GM21786 (cell line): Measurements from ENCODE around the gene VWA8.
"Not testable (repeated sequence)": the region's sequence is repeated elsewhere in the genome, so short reads cannot be mapped to it uniquely, and the experiment has no call there.

Experiments used
- ATAC-seq: cut with Tn5 transposase; IDR thresholded peaks from one replicate; pipeline ENCODE4 v1.9.1; 2021; ENCODE audit not compliant: unreplicated experiment

The VWA8 gene

DNA sequence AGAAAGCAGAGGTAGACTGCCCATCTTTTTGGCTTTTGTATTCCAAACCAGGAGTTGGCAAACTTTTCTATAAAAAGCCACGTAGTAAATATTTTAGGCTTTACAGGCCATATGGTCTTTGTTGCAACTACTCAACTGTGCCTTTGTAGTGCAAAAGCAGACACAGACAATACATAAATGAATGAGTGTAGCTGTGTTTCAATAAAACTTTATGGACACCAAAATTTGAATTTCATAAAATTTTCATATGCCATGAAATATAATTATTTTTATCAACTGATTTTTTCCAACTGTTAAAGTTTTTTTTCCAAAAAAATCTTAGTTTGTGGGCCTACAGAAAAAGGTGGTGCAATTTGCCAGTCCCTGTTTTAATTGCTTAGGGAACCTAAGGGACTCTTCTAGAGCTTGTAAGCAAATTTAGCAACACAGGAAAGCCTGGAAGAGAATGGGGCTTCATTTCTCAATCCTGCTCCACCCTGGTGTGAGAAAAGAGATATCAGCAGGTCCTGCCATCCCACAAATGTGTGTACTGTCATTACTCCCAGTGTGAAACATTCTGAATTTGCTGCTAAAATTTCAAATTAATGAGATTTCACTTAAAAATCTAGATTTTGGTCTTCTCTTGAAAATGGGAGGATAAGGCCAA is 309.4 kb downstream of the VWA8 start:
- no peak for ATAC-seq

DNA sequence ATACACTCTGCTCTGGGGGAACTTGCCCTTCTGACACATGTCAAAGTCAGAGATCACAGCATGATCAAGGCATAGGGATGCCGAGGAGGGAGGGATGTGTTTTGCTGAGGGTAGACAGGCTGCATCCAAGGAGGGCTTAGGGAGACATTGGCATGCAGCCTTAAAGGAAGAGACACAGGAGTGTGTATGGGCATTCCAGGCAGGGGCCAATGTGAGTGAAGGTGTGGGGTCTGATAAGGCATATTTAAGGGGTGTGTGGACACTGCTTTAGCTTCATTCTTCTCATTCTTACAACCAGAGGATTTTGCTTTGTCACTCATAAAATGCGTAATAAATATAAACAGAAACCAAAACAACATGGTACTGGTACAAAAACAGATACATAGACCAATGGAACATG is 310.2 kb downstream of the VWA8 start:
- no peak for ATAC-seq

DNA sequence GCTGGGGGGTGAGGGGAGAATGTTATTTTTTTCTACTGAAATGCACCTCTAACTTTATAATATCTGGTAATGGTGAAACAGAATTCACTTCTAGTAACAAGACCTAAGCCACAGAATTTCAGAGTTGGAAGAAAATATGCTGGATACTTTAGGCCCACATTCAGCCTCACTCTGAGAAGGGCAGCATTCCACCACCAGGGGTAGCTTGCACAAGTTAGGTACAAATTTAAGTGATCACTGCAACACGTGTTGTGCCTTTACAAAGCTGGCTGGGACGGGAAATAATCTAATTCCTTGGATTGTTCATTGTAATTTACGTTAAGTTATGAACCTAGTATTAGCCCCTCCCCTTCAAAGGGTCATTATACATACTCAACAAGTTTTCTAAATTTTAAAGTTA is 311.2 kb downstream of the VWA8 start:
- ATAC-seq, result no peak

DNA sequence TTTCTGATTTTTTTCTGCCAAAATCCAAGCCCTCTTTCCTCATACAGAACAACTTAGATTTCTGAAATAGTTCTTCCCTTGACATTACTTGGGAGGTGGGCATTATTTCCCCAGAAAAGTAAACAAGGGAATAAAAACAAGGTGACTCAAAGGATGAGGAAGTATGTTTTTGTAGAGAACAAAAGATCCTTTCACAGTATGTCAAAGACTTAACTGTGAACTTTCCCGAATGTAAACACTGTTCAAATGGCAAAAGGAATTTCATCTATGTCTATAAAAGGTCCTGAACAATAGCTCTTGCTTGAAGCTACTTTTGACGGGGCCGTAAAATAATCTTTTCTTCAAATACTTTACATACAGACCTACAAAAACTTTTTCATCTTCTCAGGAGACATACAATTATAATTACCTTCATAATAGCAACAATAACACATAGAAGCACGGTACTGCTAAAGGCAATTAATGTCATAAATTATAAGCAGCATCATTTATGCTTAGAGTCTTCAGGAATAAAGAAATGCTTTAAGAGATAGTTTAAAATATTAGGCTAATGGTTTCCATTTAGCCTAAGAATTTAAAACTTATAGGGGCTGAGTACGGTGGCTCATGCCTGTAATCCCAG is 312.5 kb downstream of the VWA8 start:
- ATAC-seq, result no peak

DNA sequence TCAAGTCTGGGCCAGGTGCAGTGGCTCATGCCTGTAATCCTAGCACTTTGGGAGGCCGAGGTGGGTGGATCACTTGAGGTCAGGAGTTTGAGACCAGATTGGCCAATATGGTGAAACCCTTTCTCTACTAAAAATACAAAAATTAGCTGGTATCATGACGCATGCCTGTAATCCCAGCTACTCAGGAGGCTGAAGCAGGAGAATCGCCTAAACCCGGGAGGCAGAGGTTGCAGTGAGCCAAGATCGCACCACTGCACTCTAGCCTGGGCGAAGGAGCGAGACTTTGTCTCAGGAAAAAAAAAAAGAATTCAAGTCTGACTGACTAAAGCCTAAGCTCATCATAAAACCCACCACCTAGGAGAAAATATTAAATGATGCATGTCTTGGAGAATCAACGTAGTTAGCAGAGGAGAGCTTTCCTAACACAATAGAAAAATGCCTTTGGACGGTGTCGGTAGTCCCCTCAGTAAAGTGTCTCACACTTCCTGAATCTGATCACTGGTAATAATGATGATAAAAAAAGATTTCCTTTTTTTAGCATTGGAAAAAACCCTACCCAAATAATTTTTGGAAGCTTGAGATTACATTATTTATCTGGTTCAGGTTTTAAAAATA is 313.1 kb downstream of the VWA8 start:
- not testable (repeated sequence) for ATAC-seq

DNA sequence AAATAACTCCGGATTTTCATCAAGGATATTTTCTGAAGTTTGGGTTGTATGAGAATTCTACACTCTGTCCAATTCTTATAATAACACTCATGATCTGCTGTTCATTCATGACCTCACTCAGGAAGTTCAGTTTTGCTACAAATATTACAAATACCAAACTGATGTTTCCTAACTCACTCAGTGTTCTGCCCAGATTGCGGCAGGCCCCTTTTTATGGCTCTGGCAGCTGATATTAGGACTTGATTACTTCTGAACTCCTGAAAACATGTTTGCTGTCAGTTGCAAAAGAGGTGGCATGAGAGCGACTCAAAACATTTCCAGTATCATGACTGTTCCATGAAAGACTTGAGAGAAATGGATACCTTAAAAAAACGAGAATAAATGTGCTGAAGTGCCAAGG is 315.6 kb downstream of the VWA8 start:
- ATAC-seq, result no peak

DNA sequence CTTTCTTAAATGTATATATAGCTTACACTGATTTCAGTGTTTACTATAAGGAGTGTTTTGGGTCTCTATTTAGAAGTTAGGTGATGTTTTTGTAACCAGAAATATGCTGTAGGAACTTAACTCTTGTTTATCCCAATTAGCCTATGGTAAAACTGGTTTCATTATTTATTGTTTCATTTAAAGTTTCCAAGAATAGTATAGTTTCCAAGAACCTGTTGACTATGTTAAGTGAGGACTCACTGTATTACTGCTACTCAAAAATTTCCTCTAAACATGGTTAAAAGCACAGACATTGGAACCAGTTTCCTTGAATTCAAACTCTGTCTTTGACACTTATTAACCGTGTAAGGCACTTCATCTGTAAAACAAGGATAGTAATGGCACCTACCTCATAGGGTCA is 316.2 kb downstream of the VWA8 start:
- ATAC-seq, result no peak

DNA sequence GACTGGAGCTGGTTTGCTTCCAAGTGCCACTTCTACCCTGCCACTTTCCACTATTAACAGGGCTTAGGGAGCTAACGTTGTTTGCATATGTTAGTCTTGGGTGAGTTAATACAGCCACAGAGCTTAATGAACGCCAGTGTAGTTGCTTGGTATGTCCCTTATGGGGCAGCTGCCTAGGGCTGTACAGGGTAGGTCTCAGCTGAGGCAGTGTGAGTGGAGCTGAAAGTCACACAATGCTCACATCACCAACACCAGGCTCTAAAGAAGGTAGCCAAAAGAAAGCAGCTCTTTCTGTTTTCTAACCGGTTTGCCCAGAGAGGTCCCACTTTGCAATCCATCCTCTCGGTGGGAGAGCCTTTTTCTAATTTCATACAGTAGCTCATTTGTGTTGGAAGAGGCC is 317.4 kb downstream of the VWA8 start:
- ATAC-seq, result no peak

DNA sequence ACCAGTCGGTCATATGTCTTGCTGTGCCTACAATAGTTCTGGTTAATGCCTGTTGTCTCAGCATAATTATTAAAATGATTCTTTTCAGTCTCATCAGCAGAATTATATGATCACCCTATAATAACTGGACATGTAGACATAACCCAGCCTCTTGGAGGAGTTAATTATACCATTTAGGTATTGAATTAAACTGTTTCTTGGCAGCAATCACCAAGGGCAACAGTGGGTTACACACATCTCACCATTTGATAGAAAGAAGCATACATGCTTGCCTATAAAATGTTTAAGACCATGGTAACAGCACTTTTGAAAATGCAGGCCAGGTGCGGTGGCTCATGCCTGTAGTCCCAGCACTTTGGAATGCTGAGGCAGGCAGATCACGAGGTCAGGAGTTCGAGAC is 318.9 kb downstream of the VWA8 start:
- ATAC-seq, result no peak

DNA sequence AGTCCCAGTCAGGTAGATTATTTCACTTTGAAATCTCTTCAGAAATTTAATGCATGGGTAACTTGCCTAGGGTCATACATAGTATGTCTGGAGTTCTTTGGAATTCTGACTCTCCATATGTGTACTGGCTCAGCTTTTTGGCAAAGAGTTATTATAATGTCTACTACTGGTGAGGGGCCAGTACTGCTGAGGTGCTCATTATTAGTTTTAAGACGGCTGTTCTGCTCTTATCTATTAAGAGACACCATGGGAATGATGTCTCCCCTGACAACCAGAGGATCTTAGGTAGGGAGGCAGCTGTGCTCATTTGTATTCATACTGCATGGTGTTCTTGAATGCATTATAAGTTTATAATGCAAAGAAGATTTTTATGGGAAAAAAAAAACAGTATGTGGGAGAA is 319.5 kb downstream of the VWA8 start:
- no peak for ATAC-seq

DNA sequence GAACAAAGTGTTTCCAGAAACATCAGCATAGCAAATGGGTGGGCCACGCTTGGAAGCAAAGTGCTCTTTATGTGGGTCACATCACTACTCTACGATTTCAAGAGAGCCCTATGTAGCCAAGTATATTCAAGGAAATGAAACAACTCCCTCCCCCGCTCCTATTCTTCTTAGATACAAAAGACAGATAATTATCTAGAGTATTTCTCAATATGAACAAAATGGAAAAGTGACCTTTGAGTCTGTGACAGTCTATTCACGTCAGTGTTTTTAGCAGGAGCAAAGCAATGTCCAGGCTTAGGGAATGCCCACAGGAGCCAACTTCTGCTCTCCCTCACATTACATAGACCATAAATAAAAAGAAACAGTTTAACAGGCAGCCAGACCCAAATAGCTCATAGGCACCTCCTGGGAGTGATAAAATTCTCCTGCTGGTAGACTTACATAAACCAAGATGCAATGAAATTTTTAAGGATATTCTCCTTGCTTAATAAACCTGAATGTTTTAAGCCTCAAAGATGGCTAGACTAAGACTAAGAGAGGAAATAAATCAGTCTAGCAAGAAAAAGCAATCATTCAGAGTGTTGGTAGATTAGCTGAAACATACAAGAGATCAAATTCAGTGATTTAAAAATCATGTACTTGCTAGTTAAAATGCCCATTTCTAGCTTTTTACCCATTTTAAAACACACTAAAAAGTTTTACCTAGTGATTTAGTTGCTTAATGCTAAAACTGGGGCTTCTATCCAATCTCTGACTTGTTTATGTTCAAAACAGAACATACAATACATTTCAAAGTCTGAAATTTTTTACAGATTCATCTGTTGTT is 320.7 kb downstream of the VWA8 start:
- no peak for ATAC-seq

DNA sequence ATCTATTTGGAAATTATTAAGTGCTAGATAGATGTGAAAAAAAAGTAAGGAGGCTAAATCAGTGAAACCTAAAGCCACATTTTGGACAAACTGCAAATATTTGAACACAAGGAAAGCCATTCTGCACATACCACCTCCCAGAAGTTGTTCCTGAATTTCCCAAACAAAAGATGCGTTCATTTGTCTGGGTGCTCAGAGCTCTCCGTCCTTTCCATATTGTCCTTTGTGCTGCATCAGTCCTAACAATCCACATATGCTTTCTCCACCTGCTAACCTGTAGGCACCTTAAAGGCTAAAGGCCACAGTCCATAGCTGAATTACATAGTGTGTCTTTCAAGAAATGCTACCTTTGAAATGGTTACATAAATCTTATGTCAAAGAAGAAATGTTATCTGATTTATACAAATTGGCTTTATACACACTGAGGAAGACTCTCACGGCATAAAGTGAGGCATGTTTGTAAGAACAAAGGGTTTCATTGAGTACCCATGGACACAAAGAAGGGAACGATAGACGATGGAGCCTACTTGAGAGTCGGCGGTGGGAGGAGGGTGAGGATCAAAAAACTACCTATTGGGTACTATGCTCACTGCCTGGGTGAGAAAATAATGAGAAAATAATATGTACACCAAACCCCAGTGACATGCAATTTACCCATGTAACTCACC is 321.5 kb downstream of the VWA8 start:
- ATAC-seq, result no peak

DNA sequence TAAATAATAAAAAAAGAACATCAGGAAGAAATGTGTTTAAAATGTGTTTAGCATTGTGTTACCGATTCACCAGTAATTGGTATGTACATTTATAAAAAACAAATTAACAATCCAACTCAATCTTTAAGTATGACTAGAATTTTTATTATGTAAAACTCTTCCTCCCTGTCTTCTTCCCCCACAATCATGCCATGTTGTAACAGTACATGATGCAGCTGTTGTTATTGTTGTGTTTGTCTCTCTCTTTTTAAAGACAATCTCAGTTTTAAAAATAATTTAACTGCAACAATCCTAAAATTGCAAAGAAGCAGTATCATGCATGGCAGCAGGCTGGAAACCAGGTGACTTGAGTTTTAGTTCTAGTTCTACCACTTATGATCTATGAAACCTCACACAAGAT is 323.3 kb downstream of the VWA8 start:
- ATAC-seq, result no peak

DNA sequence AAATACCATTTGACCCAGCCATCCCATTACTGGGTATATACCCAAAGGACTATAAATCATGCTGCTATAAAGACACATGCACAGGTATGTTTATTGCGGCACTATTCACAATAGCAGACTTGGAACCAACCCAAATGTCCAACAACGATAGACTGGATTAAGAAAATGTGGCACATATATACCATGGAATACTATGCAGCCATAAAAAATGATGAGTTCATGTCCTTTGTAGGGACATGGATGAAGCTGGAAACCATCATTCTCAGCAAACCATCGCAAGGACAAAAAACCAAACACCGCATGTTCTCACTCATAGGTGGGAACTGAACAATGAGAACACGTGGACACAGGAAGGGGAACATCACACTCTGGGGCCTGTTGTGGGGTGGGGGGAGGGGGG is 323.9 kb downstream of the VWA8 start:
- not testable (repeated sequence) for ATAC-seq

DNA sequence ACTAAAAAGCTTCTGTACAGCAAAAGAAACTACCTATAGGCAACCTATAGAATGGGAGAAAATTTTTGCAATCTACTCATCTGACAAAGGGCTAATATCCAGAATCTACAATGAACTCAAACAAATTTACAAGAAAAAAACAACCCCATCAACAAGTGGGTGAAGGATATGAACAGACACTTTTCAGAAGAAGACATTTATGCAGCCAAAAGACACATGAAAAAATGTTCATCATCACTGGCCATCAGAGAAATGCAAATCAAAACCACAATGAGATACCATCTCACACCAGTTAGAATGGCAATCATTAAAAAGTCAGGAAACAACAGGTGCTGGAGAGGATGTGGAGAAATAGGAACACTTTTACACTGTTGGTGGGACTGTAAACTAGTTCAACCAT is 324.3 kb downstream of the VWA8 start:
- ATAC-seq, result not testable (repeated sequence)

DNA sequence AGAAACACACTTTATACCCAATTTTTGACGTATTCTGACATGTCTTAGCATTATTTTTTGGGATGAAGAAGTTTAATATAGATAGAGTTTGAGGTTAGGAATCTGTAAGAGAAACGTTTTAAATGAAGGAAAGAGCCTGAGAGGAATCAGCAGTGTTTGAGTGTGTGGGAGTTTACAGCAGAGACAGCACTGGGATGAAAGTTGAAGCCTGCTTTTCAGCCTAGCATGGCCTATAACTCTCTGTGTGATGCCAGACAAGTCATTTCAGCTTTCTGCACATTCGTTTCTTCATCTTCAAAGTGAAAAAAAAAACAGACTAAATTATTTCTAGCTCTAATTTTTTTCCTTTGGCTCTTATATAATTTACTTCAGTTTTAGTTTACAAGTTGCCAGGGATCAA is 326.5 kb downstream of the VWA8 start:
- no peak for ATAC-seq

DNA sequence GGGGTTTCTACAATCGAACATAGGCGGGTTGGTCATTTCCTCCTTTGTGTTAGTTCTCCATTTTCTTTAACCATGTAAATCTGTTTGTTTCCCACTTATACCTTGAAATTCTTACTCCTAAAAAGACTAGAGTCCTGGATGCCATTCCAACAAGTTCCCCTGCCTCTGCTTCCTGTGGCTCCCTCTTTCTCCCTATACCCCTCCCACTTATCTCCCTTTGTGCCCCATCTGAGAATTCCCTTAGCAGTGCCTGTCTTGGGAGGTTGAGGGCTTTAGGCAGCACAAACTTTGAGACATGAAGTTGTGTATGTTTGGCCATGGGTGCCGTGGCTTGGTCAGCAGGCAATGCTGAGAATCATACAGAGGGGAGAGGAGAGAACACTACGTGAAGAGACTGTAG is 327.1 kb downstream of the VWA8 start:
- ATAC-seq, result no peak

DNA sequence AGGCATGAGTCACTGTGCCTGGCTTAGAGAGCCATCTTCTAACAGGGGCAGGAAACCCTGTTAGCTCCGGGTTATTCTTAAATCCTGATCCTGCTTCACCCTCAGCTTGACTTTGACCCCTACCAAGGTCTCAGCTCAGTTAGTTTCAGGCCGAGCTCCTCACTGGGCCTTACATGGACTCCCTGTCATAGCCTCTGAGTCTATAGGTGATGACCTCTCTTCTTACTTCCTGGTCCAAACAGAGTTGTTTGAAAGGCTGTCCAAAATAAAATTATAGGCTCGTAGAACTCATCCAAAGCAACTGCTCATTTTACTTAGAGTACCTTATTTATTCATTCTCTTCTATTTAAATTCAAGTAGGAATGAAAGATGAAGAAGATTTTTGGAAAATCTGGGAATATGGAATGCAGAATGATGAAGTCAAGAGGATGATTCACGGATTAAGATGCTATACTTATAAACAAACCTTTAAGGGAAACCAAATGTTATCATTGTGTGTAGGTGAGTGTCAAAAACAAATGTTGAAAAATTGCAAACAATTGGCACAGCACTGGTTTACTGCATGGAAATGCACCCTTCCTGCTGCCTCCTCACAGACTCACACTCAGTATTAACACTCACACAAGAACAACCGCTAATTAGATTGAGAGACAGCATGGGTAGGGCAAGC is 329.5 kb downstream of the VWA8 start:
- no peak for ATAC-seq

DNA sequence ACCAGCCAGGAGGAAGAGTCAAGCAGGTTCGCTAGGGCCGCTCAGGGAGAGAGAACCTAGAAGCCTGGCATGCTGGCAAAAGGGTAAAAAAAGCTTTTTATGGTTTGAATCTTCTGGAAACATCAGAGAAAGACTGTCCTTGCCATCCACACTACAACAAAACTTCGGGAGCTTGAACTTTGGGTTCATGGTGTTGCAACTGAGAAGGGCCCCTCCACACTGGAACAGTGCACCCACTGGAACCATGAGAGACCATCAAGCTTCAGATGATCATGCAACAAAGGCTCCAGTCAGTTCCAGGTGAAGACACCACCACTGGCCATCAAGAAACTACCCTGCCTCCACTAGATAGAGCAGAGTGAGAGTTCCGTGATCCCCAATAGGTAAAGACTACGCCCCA is 333.5 kb downstream of the VWA8 start:
- ATAC-seq, result no peak

DNA sequence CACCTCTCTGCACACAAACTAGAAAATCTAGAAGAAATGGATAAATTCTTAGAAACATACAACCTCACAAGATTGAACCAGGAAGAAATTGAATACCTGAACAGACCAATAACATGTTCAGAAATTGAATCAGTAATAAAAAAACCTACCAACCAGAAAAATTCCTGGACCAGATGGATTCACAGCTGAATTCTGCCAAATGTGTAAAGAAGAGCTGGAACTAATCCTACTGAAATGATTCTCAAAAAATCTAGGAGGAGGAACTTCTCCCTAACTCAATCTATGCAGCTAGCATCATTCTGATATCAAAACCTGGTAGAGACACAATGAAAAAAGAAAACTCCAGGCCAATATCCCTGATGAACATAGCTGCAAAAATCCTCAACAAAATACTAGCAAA is 336.9 kb downstream of the VWA8 start:
- ATAC-seq, result no peak
